Endodermal cell (in vitro differentiated cells): Measurements from ENCODE around the gene TMOD4. TPM values are rescaled to one million over a fixed set of nuclear protein-coding genes. Genes with fewer than 3 reads are reported as not detected.

ENCODE experiments used
- DNase-seq: peaks from one replicate; pipeline ENCODE4 v3.0.0-alpha.2; 2017
- H3K27ac ChIP-seq: 2 replicates; pipeline ENCODE4 v1.5.1; 2013; ENCODE audit warnings: mild to moderate bottlenecking, low read depth, low read length, moderate library complexity
- H3K27me3 ChIP-seq: 2 replicates; pipeline ENCODE4 v1.6.1; 2013; ENCODE audit warnings: mild to moderate bottlenecking, low read length, moderate library complexity; ENCODE audit not compliant: insufficient read depth, control insufficient read depth, poor library complexity, severe bottlenecking
- H3K36me3 ChIP-seq: 2 replicates; pipeline ENCODE4 v1.7.0; 2013; ENCODE audit warnings: mild to moderate bottlenecking, low read length, moderate library complexity; ENCODE audit not compliant: control insufficient read depth, insufficient read depth
- H3K4me1 ChIP-seq: one replicate; pipeline ENCODE4 v1.7.0; 2013; ENCODE audit warnings: low read length; ENCODE audit not compliant: control insufficient read depth, insufficient read depth
- H3K4me3 ChIP-seq: 2 replicates; pipeline ENCODE4 v1.5.1; 2013; ENCODE audit warnings: mild to moderate bottlenecking, low read length, moderate library complexity
- H3K9ac ChIP-seq: 2 replicates; pipeline ENCODE4 v1.6.1; 2013; ENCODE audit warnings: mild to moderate bottlenecking, low read length, moderate library complexity; ENCODE audit not compliant: poor library complexity, severe bottlenecking; ENCODE audit errors: extremely low read depth
- H3K9me3 ChIP-seq: 2 replicates; pipeline ENCODE4 v1.6.1; 2013; ENCODE audit warnings: mild to moderate bottlenecking, low read length, moderate library complexity; ENCODE audit not compliant: control insufficient read depth
- H3K27ac Mint-ChIP-seq: 2 replicates; pipeline ENCODE4 v1.8.0; 2020; ENCODE audit warnings: mixed read lengths
- H3K27me3 Mint-ChIP-seq: 2 replicates; pipeline ENCODE4 v1.8.0; 2021; ENCODE audit warnings: mild to moderate bottlenecking, mixed read lengths; ENCODE audit not compliant: insufficient read depth
- H3K36me3 Mint-ChIP-seq: 2 replicates; pipeline ENCODE4 v1.8.0; 2020; ENCODE audit warnings: low read depth, mixed read lengths
- H3K4me1 Mint-ChIP-seq: 2 replicates; pipeline ENCODE4 v1.8.0; 2020; ENCODE audit warnings: mixed read lengths
- H3K4me3 Mint-ChIP-seq: 2 replicates; pipeline ENCODE4 v1.8.0; 2020; ENCODE audit warnings: mild to moderate bottlenecking, moderate library complexity, mixed read lengths
- H3K9me3 Mint-ChIP-seq: 2 replicates; pipeline ENCODE4 v1.8.0; 2020; ENCODE audit warnings: mild to moderate bottlenecking, mixed read lengths
- CTCF ChIP-seq: fragments of 200-600 bp; sonication (generic); conservative IDR thresholded peaks from 2 replicates; pipeline ENCODE4 v1.5.0; 2021; ENCODE audit warnings: antibody characterized with exemption, mild to moderate bottlenecking
- WGBS, 2 experiments: methylation state at CpG; one replicate each; pipeline versions ENCODE4 v1.1.5 to v1.1.7; 2013; ENCODE audit warnings: missing lambda C conversion rate in 2 of 2, mixed read lengths in 1 of 2; ENCODE audit not compliant: insufficient coverage in 1 of 2, insufficient read length in 1 of 2; 5-methylcytosine and 5-hydroxymethylcytosine counted together
- total RNA-seq, 2 donors: library from RNA; stranded (reverse); fragmentation: NEBNext Ultra II Directional in 1 of 2; extraction: Animal tissue kit (Norgen Biotek cat#: 25700) in 1 of 2; gene quantifications; 2 replicates in 1 of 2; 3 replicates in 1 of 2; pipeline ENCODE4 v1.2.1, GENCODE V29; 2021

TMOD4 gene
- total RNA-seq, 2 donors from 2014 or later: 1.0 to 1.9 TPM

- H3K9ac ChIP-seq: no peak overlapping the region
- H3K27ac Mint-ChIP-seq: no peak overlapping the region
- DNase-seq: no peak
- H3K36me3 Mint-ChIP-seq: peaks cover 2% of the 10 kb centered on the region
- no peak for TF ChIP-seq CTCF
- no peak overlapping the region for H3K4me3 ChIP-seq
- no peak overlapping the region for H3K4me3 Mint-ChIP-seq
- WGBS, 2 experiments: 69% methylated on average over 3 of the region's 5 CpGs; no CpG with 5 or more reads in 1 of the 2 experiments
- no peak overlapping the region for H3K27ac ChIP-seq
- H3K9me3 Mint-ChIP-seq: no peaks in the 10 kb centered on the region
- no peaks in the 10 kb centered on the region for H3K27me3 ChIP-seq
- no peaks in the 10 kb centered on the region for H3K9me3 ChIP-seq
- H3K36me3 ChIP-seq: no peaks in the 10 kb centered on the region
- H3K4me1 ChIP-seq: no peaks in the 10 kb centered on the region
- peaks cover 14% of the 10 kb centered on the region for H3K4me1 Mint-ChIP-seq
- H3K27me3 Mint-ChIP-seq: no peaks in the 10 kb centered on the region
Measured at GRCh38 chr1:151124763-151125403, 50.9 kb downstream of the TMOD4 start.

Other genes starting within 250 kb of the TMOD4 start
- 10 to 100 TPM; 68.6 to 73.5 TPM for gene SETDB1, start 249.6 kb downstream of the TMOD4 start, total RNA-seq
- gene CERS2, start 201.1 kb downstream of the TMOD4 start, total RNA-seq: 100 to 1,000 TPM; 143 to 183 TPM
- not detected for gene ANXA9, start 193.7 kb downstream of the TMOD4 start, total RNA-seq
- gene MINDY1, start 169.1 kb downstream of the TMOD4 start, total RNA-seq: 10 to 100 TPM in 1 of 2 donors, 1 to 10 TPM in 1; 8.6 to 10.8 TPM
- gene PRUNE1, start 167.5 kb downstream of the TMOD4 start, total RNA-seq: 10 to 100 TPM; 23.8 to 29.3 TPM
- 1 to 10 TPM; 1.6 to 2.9 TPM for gene BNIPL, start 139.4 kb downstream of the TMOD4 start, total RNA-seq
- gene C1orf56, start 128.2 kb downstream of the TMOD4 start, total RNA-seq: 1 to 10 TPM; 4.7 to 6.6 TPM
- gene CDC42SE1, start 116.4 kb downstream of the TMOD4 start, total RNA-seq: 10 to 100 TPM; 69.8 to 74.5 TPM
- 10 to 100 TPM; 16.5 to 19.2 TPM for gene MLLT11, start 115.6 kb downstream of the TMOD4 start, total RNA-seq
- 1 to 10 TPM; 7.5 to 7.7 TPM for gene GABPB2, start 105.2 kb downstream of the TMOD4 start, total RNA-seq
- 10 to 100 TPM; 23.8 to 26.5 TPM for gene SEMA6C, start 29.4 kb downstream of the TMOD4 start, total RNA-seq
- gene TNFAIP8L2, start 19.3 kb downstream of the TMOD4 start, total RNA-seq: not detected
- 10 to 100 TPM in 1 of 2 donors, 1 to 10 TPM in 1; 9.1 to 13.0 TPM for gene LYSMD1, start 10.1 kb downstream of the TMOD4 start, total RNA-seq
- 10 to 100 TPM; 41.1 to 44.8 TPM for gene SCNM1, start 9.8 kb downstream of the TMOD4 start, total RNA-seq
- 100 to 1,000 TPM in 1 of 2 donors, 10 to 100 TPM in 1; 79.4 to 103 TPM for gene VPS72, start 14.2 kb upstream of the TMOD4 start, total RNA-seq
- gene PIP5K1A, start 22.6 kb upstream of the TMOD4 start, total RNA-seq: 100 to 1,000 TPM; 102 to 144 TPM
- 100 to 1,000 TPM; 188 to 205 TPM for gene PSMD4, start 78.8 kb upstream of the TMOD4 start, total RNA-seq
- gene ZNF687, start 106.3 kb upstream of the TMOD4 start, total RNA-seq: 10 to 100 TPM; 43.0 to 49.8 TPM
- gene PI4KB, start 151.4 kb upstream of the TMOD4 start, total RNA-seq: 10 to 100 TPM; 34.3 to 37.5 TPM
- gene RFX5, start 171.3 kb upstream of the TMOD4 start, total RNA-seq: 10 to 100 TPM; 57.7 to 72.1 TPM
- gene SELENBP1, start 196.7 kb upstream of the TMOD4 start, total RNA-seq: 10 to 100 TPM; 35.4 to 39.2 TPM
- 100 to 1,000 TPM; 327 to 333 TPM for gene PSMB4, start 223.6 kb upstream of the TMOD4 start, total RNA-seq